Skin epidermis (tissue), 12 donors: ENCODE results near the gene UNC5B.

Source experiments
- H3K27ac ChIP-seq, 21 experiments: fragments of 200-600 bp; sonication (generic) in 11 of 21; one replicate each; pipeline ENCODE4 v1.5.0; 2020; ENCODE audit warnings: mild to moderate bottlenecking in 3 of 21, inconsistent platforms in 2 of 21, moderate library complexity in 2 of 21
- H3K4me3 ChIP-seq, 7 experiments: fragments of 200-600 bp; sonication (generic) in 2 of 7; one replicate each; pipeline ENCODE4 v1.5.0; 2020; ENCODE audit warnings: inconsistent platforms in 2 of 7, mild to moderate bottlenecking in 2 of 7, moderate library complexity in 1 of 7

The UNC5B gene

DNA sequence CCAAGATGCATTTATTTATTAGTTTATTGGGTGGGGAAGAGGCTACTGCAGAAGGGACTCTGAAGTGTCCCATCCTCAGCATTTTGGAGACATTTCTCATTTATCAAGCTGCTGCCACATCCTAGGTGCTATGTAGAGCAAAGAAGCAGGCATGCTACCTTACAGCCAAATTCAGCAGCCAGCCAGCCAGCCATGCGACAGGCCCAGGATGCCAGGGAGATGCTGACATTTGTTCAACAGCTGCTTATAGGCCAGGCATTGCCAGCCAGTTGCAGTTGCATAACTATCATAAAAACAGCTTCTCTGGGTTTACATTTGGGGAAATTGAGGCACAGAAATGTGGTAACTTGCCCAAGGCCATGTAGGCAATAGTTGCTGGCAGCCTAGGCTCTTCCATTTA is 109.0 kb downstream of the UNC5B start:
- H3K4me3 ChIP-seq = no peak overlapping the region
- H3K27ac ChIP-seq = no peak overlapping the region

GRCh38 chr10:71323407-71323806 is 111.0 kb downstream of the UNC5B start:
- Histone ChIP-seq H3K4me3 (no peak overlapping the region), H3K27ac (no peak overlapping the region)

DNA sequence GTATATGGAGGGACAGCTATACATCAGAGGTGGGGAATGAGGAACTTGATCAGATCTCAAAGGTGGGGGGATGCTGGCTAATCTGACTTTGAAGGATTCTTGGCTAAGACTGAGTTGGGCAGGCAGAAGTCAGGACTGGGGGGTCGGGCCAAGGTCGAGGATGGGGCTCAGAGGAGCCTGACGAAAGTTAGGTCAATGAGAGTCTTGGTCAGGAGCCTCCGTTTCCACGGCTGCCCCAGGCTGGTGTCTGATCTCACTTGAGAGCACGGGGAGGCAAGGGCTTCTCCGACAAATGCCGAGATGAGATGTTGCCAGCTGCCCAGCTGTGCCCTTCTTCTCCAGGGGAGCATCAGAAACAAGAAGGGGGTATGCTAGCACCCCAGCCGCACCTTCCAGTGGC is 112.4 kb downstream of the UNC5B start:
- Histone ChIP-seq H3K27ac (no peak overlapping the region), H3K4me3 (no peak overlapping the region)

- no peak overlapping the region for H3K4me3 ChIP-seq
- H3K27ac ChIP-seq = no peak overlapping the region
Measured at GRCh38 chr10:71325267-71325666, 112.9 kb downstream of the UNC5B start.

- no peak overlapping the region for H3K27ac ChIP-seq
- H3K4me3 ChIP-seq = no peak overlapping the region
Measured at GRCh38 chr10:71326464-71326881, 114.1 kb downstream of the UNC5B start.

DNA sequence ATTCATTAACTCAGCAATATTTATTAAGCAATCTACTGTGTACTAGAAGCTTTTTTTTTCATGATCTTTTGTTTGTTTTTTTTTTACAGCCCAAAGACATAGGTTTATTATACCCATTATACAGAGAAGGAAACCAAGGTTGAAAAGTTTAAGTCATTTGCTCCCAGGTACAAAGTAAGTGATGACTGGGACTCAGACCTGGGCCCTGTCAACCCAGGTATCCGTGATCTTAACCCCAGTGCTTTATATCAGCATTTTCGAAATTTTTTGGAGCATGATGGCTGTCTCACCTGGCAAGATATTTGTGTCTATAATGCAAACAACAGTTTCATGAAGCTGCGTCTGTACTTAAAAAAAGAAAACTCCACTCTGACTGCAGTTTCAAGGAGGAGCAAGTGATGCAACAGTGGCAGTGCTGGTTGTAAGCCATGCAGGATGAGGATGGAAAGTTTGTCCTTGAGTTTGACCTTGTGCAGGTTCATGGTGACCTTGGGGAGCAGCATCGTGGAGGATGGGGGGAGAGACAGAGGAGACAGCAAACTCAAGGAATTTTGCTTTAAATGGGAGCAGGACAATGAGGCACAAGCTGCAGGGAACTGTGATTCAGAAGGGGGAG is 118.5 kb downstream of the UNC5B start:
- no peak overlapping the region for H3K4me3 ChIP-seq
- H3K27ac ChIP-seq = no peak overlapping the region

- Histone ChIP-seq H3K27ac (no peak overlapping the region), H3K4me3 (no peak overlapping the region)
Measured at GRCh38 chr10:71331736-71332135, 119.4 kb downstream of the UNC5B start.

- H3K27ac ChIP-seq = peak overlapping the region in 3 of 21 experiments; percentile 39 to 59 (median 58)
- H3K4me3 ChIP-seq = no peak overlapping the region
Measured at GRCh38 chr10:71332466-71332865, 120.1 kb downstream of the UNC5B start.

- no peak overlapping the region for H3K4me3 ChIP-seq
- H3K27ac ChIP-seq = peak overlapping the region in 7 of 21 experiments; percentile 6 to 59 (median 39)
Measured at GRCh38 chr10:71333129-71333887, 120.9 kb downstream of the UNC5B start.

GRCh38 chr10:71334221-71334791 is 121.9 kb downstream of the UNC5B start:
- Histone ChIP-seq H3K27ac (peak overlapping the region in 1 of 21 experiments; percentile 59), H3K4me3 (no peak overlapping the region)

DNA sequence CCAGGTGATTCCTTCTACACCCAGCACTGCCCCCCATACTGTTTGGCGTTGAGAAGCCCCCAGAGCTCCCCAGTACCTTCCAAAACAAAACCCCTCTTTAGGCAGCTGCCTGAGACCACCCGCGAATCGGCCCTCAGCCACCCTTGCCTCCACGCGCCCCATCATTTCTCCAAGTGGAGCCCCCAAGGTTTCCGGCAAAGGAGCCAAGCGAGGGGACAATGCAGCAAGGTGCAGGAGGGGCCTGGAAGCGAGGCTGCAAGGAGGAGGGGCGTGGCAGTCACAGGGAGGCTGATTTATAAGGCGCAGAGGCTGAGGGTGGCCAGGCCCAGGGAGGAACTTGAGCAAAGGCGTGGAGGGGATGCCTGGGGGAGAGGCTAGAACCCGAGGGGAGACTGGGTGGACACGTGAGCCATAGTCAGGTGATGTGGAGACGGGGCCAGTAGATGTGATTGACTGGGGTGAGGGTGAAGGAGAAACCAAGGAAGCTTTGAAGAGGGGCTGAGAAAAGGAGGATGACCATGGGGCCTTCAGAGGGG is 122.9 kb downstream of the UNC5B start:
- no peak overlapping the region for H3K27ac ChIP-seq

DNA sequence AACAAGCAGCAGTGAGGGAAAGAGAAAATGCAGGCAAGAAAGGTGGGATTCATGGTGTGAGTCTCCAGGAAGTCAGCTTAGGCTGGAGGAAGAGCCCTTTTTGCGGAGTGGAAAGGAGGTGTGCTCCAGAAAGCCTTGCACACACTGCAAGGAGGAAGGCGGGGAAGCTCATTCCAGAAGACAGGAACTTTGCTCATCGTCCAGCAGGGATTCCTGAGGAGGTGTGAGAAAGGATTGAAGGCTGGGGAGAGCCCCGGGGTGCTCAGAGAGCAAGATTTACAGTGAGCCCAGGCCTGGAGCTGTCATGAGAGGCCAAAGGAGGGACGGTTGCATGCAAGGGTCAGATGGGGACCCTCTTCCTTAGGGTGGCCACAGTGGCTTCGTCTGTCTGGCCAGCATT is 124.3 kb downstream of the UNC5B start:
- Histone ChIP-seq H3K27ac (no peak overlapping the region), H3K4me3 (no peak overlapping the region)

More for the DNA sequence above, 122.9 kb downstream of the UNC5B start:
- no peak overlapping the region for H3K4me3 ChIP-seq

GRCh38 chr10:71337219-71337701 is 124.9 kb downstream of the UNC5B start:
- Histone ChIP-seq H3K27ac (no peak overlapping the region), H3K4me3 (no peak overlapping the region)

- Histone ChIP-seq H3K4me3 (no peak overlapping the region), H3K27ac (no peak overlapping the region)
Measured at GRCh38 chr10:71338728-71339495, 126.5 kb downstream of the UNC5B start.

- Histone ChIP-seq H3K27ac (no peak overlapping the region), H3K4me3 (no peak overlapping the region)
Measured at GRCh38 chr10:71339796-71340589, 127.6 kb downstream of the UNC5B start.

GRCh38 chr10:71342573-71343391 is 130.4 kb downstream of the UNC5B start:
- H3K27ac ChIP-seq = peak overlapping the region in 1 of 21 experiments; percentile 23

GRCh38 chr10:71343392-71343773 is 131.0 kb downstream of the UNC5B start:
- Histone ChIP-seq H3K4me3 (no peak overlapping the region), H3K27ac (peak overlapping the region in 4 of 21 experiments; percentile 2 to 36 (median 8))

More at GRCh38 chr10:71342573-71343391, 130.4 kb downstream of the UNC5B start:
- no peak overlapping the region for H3K4me3 ChIP-seq
